Fibroblast of mammary gland (primary cell): Measurements from ENCODE around the gene TRMT44.

Experiments used
- DNase-seq: peaks from one replicate; pipeline ENCODE4 v3.0.0-alpha.2; 2010; ENCODE audit warnings: low read depth
- H3K4me3 ChIP-seq: 2 replicates; pipeline ENCODE4 v1.5.1; 2011; ENCODE audit warnings: low read depth, mild to moderate bottlenecking, low read length, moderate library complexity; ENCODE audit not compliant: control insufficient read depth
- CTCF ChIP-seq: conservative IDR thresholded peaks from 2 replicates; pipeline ENCODE4 v1.5.1; 2011; ENCODE audit warnings: low read depth, low read length, inconsistent platforms; ENCODE audit not compliant: control insufficient read depth, insufficient read depth

Gene TRMT44

DNA sequence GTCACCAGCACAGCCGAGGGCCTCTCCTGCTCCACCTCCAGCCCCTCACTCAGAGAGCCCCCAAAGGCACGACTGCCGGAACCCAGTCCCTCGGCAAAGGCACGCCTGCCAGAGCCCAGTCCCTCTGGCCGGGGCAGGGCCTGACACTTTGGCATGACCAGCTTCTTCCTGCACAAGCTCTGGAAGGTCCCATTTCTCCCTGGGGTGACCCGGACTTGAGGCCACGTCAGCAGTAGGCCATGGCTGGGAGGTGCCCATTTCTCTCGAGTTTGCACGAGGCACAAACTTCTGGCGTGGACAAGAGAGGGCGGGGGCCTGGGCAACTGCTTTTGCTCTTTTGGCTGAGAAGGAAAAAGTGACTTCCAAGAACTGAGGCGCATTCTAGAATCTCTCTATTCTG lies 77.4 kb downstream of the TRMT44 start:
- no peak overlapping the region for H3K4me3 ChIP-seq
- no peak for DNase-seq
- TF ChIP-seq CTCF: no peak

GRCh38 chr4:8522160-8523120 lies 81.9 kb downstream of the TRMT44 start:
- DNase-seq: no peak
- no peak overlapping the region for H3K4me3 ChIP-seq
- TF ChIP-seq CTCF: no peak

DNA sequence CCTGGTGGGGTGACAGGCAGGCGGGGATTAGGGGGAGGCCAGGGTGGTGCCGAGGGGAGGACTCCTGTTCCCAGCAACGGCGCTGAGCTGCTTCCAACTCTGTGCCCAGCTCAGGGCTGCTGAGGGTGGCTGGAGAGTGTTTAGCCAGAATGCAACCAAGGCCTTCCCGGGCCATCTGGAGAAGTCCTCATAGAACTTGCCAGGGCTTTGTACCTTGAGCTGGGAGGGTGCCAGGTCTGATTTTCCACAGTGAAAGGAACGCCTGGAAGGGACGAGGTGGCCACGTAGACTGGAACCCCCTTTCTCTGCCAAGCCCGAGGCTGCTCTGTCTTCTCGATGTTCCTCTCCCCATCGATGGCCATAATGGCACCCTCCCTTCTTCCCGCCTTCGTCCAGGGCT lies 82.6 kb downstream of the TRMT44 start:
- TF ChIP-seq CTCF: no peak
- no peak for DNase-seq
- H3K4me3 ChIP-seq: no peak overlapping the region

GRCh38 chr4:8523766-8524165 lies 83.2 kb downstream of the TRMT44 start:
- no peak for DNase-seq
- no peak for TF ChIP-seq CTCF
- H3K4me3 ChIP-seq: no peak overlapping the region

DNA sequence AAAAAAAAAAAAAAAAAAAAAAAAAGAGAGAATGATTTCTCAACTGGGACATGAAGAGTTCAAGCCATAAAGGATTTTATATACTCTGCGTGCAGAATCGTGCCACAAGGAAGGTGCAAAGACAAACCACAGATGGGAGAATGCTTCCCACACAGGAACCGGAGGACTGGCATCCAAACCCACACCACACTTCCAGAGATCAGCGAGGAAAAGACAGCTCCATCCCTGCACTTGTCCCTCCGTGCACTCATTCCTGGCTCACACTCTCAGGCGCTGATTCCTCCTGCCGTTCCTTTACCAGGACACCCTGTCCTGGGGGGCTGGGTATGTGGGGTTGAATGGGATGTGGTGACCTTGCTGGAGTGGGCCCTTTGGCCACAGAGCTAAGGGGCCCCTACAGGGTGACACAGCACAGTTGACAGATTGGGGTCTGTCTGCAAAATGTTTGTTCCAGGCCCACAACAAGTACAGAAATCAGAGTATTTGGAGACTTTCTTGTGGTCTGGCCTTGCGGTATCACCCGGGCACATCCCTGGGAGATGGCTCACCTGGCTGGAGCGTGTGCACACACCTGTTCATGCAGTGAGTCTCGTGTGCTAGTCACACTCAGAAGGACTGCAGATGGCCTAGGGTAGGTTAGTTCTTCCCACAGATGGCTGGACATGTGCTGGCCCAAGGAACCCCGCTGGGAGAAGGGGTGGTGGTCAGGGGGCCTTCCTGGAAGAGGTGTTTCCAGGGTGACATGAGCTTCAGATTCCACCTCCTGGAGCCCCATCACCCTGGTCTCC lies 84.2 kb downstream of the TRMT44 start:
- H3K4me3 ChIP-seq: no peak overlapping the region
- TF ChIP-seq CTCF: no peak
- no peak for DNase-seq

DNA sequence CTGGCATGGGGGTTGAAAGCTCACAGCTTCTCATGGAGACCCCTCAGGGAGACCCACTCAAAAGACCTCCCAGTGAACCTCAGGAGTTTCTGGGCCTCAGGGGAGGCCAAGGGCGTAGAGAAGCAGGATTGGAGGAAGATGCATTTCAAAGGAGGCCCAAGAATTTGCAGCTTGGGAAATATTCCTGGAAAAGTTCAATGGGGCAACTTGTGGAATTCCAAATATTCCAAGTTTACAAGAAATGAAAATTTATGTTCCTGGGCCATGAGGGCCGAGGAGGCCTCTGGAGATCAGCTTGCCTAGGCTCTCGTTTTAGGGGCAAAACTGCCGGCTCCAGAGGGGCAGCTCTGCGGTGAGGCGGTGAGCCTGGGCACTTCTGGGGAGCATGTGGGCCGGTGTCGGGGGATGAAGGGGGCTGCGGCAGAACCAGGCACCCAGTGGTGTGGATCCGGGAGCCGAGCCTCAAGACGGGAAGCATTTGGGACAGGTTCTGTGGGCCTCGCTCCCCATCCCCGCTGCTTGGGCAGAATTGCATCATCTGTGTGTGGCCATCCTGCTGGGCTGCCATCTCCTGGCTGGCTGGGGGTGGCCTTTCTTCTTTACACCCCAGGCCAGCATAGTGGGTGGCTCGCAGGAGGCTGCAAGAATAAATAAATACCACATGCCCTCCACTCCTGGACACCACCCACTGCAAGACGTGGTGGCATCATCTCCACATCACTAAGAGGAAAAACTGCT lies 85.0 kb downstream of the TRMT44 start:
- H3K4me3 ChIP-seq: no peak overlapping the region
- DNase-seq: no peak
- no peak for TF ChIP-seq CTCF
